ENCODE data around the gene ASAP2. TPM values are rescaled to one million over a fixed set of nuclear protein-coding genes. Genes with fewer than 3 reads are reported as not detected.

ASAP2 gene
- total and polyA plus RNA-seq, 9 of the 15 experiments (the other 6 are each of a cell fraction or from before 2014, with no cell fraction given): 0.06 to 4.3 (median 3.1) TPM

- TF ChIP-seq TEAD1 (CRISPR knock-in tag; IDR thresholded peaks at IDR 0.05): peak in 1 of 2 experiments; percentile 90; a peak in 1 of 4 replicates
- TF ChIP-seq ELK3 (CRISPR knock-in tag; IDR thresholded peaks at IDR 0.05): no peak
- TF ChIP-seq IRF1 (CRISPR knock-in tag; IDR thresholded peaks at IDR 0.05; ENCODE audit: borderline replicate concordance): no peak
- TF ChIP-seq ZNF449 (CRISPR knock-in tag; IDR thresholded peaks at IDR 0.05): no peak
- no peak for TF ChIP-seq MTF1 (CRISPR knock-in tag; IDR thresholded peaks at IDR 0.05; ENCODE audit: borderline replicate concordance)
- TF ChIP-seq ZFX (CRISPR knock-in tag; IDR thresholded peaks at IDR 0.05): no peak
- TF ChIP-seq CBX2 (IDR thresholded peaks at IDR 0.05; ENCODE audit: insufficient read depth, low read length, poor library complexity, severe bottlenecking): no peak
- no peak for TF ChIP-seq ZNF395 (CRISPR knock-in tag; IDR thresholded peaks at IDR 0.05)
- TF ChIP-seq THRAP3 (IDR thresholded peaks at IDR 0.05; ENCODE audit: borderline replicate concordance): no peak
- no peak for TF ChIP-seq NR3C1 (CRISPR knock-in tag; IDR thresholded peaks at IDR 0.05)
- TF ChIP-seq CBX1 (IDR thresholded peaks at IDR 0.05; ENCODE audit: low read depth): no peak
- no peak for TF ChIP-seq RBBP5 (IDR thresholded peaks at IDR 0.05; ENCODE audit: borderline replicate concordance, insufficient read depth, low read length, poor library complexity, severe bottlenecking)
Observed at GRCh38 chr2:9331704-9332103, 125.1 kb downstream of the ASAP2 start (continued).
